Endothelial cell of umbilical vein (primary cell): Measurements from ENCODE around the gene CDH22. TPM values are rescaled to one million over a fixed set of nuclear protein-coding genes. Genes with fewer than 3 reads are reported as not detected.

Source experiments
- BruUV-seq: library from RNA; stranded (reverse); fragments of 400-500 nt; replicated peaks from 2 replicates; lab custom pipeline; 2021; lab: Mats Ljungman, UMichigan
- CTCF ChIA-PET: fragments of 300-600, 350-600 bp; sonication (Branson Sonifier 250); formaldehyde crosslinking; loops from one replicate; lab custom pipeline; 2021; ENCODE audit warnings: antibody characterized with exemption, inconsistent platforms; lab: Charles Lee
- POLR2A ChIA-PET: fragments of 300-600, 350-600 bp; sonication (Branson Sonifier 250); formaldehyde crosslinking; loops from one replicate; lab custom pipeline; 2021; ENCODE audit warnings: antibody characterized with exemption, inconsistent platforms; lab: Charles Lee
- DNase-seq: peaks from one replicate; pipeline ENCODE4 v3.0.0-alpha.2; 2011; ENCODE audit warnings: low read depth, low spot score
- FAIRE-seq: peaks from 2 replicates; lab custom pipeline; 2011; peaks lifted over from hg19 to GRCh38; lab: Jason Lieb, UNC
- H2AFZ ChIP-seq: 2 replicates; pipeline ENCODE4 v1.6.0; 2012; ENCODE audit warnings: low read depth, low read length, control low read depth, inconsistent platforms
- H3K27ac ChIP-seq: 2 replicates; pipeline ENCODE4 v1.5.1; 2011; ENCODE audit warnings: low read depth, mild to moderate bottlenecking, control low read depth, low read length, moderate library complexity; ENCODE audit not compliant: insufficient read depth
- H3K27me3 ChIP-seq, 2 experiments: 2 replicates each; pipeline versions ENCODE4 v1.6.0 to v1.6.1; 2011; ENCODE audit warnings: low read length in 2 of 2, mixed read lengths in 1 of 2; ENCODE audit not compliant: control insufficient read depth in 2 of 2, insufficient read depth in 2 of 2
- H3K36me3 ChIP-seq, 2 experiments: 2 replicates in 1 of 2; 3 replicates in 1 of 2; pipeline ENCODE4 v1.5.1; 2011; ENCODE audit warnings: low read length in 2 of 2, mild to moderate bottlenecking in 1 of 2, moderate library complexity in 1 of 2; ENCODE audit not compliant: control insufficient read depth in 2 of 2, insufficient read depth in 2 of 2; ENCODE audit errors: extremely low read depth in 1 of 2
- H3K4me1 ChIP-seq: 3 replicates; pipeline ENCODE4 v1.5.1; 2011; ENCODE audit warnings: mild to moderate bottlenecking, low read length; ENCODE audit not compliant: control insufficient read depth, insufficient read depth; ENCODE audit errors: extremely low read depth
- H3K4me2 ChIP-seq: 2 replicates; pipeline ENCODE4 v1.6.1; 2011; ENCODE audit warnings: low read length, control low read depth, mixed read lengths; ENCODE audit not compliant: insufficient read depth
- H3K4me3 ChIP-seq, 3 experiments: fragments of 200-600 bp in 1 of 3; sonication (generic), shearing (Covaris generic) in 1 of 3; replicated peaks in 1 of 3; 2 replicates each; pipeline ENCODE4 v1.5.1; 2011 to 2016; ENCODE audit warnings: control low read depth in 3 of 3, low read length in 3 of 3, mild to moderate bottlenecking in 2 of 3, inconsistent platforms in 1 of 3, low read depth in 1 of 3, moderate library complexity in 1 of 3; ENCODE audit not compliant: insufficient read depth in 1 of 3
- H3K79me2 ChIP-seq: 2 replicates; pipeline ENCODE4 v1.6.0; 2012; ENCODE audit warnings: low read length, inconsistent platforms; ENCODE audit not compliant: control insufficient read depth, insufficient read depth
- H3K9ac ChIP-seq: replicated peaks from 2 replicates; pipeline ENCODE3; 2011; ENCODE audit warnings: low read length, control low read depth; ENCODE audit not compliant: insufficient read depth; ENCODE audit errors: extremely low read depth
- H3K9me1 ChIP-seq: replicated peaks from 3 replicates; pipeline ENCODE4 v1.6.0; 2011; ENCODE audit warnings: mild to moderate bottlenecking, low read length; ENCODE audit not compliant: control insufficient read depth, insufficient read depth; ENCODE audit errors: extremely low read depth
- H3K9me3 ChIP-seq: replicated peaks from 2 replicates; pipeline ENCODE4 v1.5.1; 2012; ENCODE audit warnings: low read length, inconsistent platforms; ENCODE audit not compliant: control insufficient read depth, insufficient read depth
- H4K20me1 ChIP-seq: replicated peaks from 2 replicates; pipeline ENCODE3; 2011; ENCODE audit warnings: mild to moderate bottlenecking, low read length; ENCODE audit not compliant: control insufficient read depth, insufficient read depth; ENCODE audit errors: extremely low read depth
- CTCF ChIP-seq, 2 donors: IDR thresholded peaks; 1 replicate in 1 of 2; 2 replicates in 1 of 2; pipeline ENCODE4 v1.5.1; 2011; ENCODE audit warnings: low read length in 2 of 2, mild to moderate bottlenecking in 2 of 2, moderate library complexity in 2 of 2, control low read depth in 1 of 2, inconsistent platforms in 1 of 2, low read depth in 1 of 2; ENCODE audit not compliant: insufficient read depth in 1 of 2; ENCODE audit errors: extremely low read depth in 1 of 2
- EZH2 ChIP-seq: IDR thresholded peaks from 2 replicates; pipeline ENCODE4 v1.6.1; 2012; ENCODE audit warnings: borderline replicate concordance, low read depth, mild to moderate bottlenecking, moderate library complexity, low read length, inconsistent platforms; ENCODE audit not compliant: severe bottlenecking
- GATA2 ChIP-seq: IDR thresholded peaks from 2 replicates; pipeline ENCODE4 v1.7.0; 2011; ENCODE audit warnings: low read depth, mild to moderate bottlenecking, moderate library complexity, mixed read lengths, low read length; ENCODE audit not compliant: insufficient read length, insufficient read depth
- JUN ChIP-seq: IDR thresholded peaks from 2 replicates; pipeline ENCODE4 v1.6.1; 2011; ENCODE audit warnings: borderline replicate concordance, low read depth; ENCODE audit not compliant: insufficient read length, insufficient read depth
- MYC ChIP-seq: IDR thresholded peaks from one replicate; pipeline ENCODE4 v1.6.1; 2011; ENCODE audit warnings: mild to moderate bottlenecking, low read depth, low read length
- POLR2A ChIP-seq: IDR thresholded peaks from 2 replicates; pipeline ENCODE4 v1.6.1; 2012; ENCODE audit warnings: low read depth, mild to moderate bottlenecking, control low read depth, low read length
- POLR2AphosphoS5 ChIP-seq: IDR thresholded peaks from 2 replicates; pipeline ENCODE4 v1.6.1; 2012; ENCODE audit warnings: low read depth, mild to moderate bottlenecking, control low read depth, low read length, moderate library complexity; ENCODE audit not compliant: insufficient read depth
- dilution Hi-C: fragments of 300-500 bp; cut with MboI; formaldehyde crosslinking; loops from one replicate; pipeline ENCODE4 v1.15.0; 2019; ENCODE audit warnings: low sequenced_read_pairs; ENCODE audit not compliant: extremely low pct_ligation_motif_present
- intact Hi-C: fragments of 100-400 bp; cut with micrococcal nuclease; formaldehyde crosslinking; loops from one replicate; pipeline ENCODE4 v1.10.0; 2022
- polyA plus RNA-seq, 4 experiments: library from polyadenylated mRNA; depleted of rRNA in 3 of 4; stranded (reverse) in 3 of 4; unstranded in 1 of 4; fragments of >200 nt; gene quantifications; 2 replicates each; pipeline versions ENCODE4 v1.2.1 to v1.2.3, GENCODE V29; 2011 to 2012; ENCODE audit warnings: missing spikeins in 1 of 4
- total RNA-seq: library from RNA; stranded (reverse); gene quantifications from 2 replicates; pipeline ENCODE4 v1.2.3, GENCODE V29; 2021

The CDH22 gene
- total and polyA plus RNA-seq, 2 donors (not counting 3 experiments of a cell fraction or from before 2014, with no cell fraction given), result not detected

- Histone ChIP-seq H3K27ac (no peak overlapping the region), H3K4me3 (no peak overlapping the region), H3K4me1 (peaks cover 5% of the 10 kb centered on the region), H4K20me1 (no peaks in the 10 kb centered on the region), H3K79me2 (no peaks in the 10 kb centered on the region), H3K36me3 (no peaks in the 10 kb centered on the region), H3K9me3 (no peaks in the 10 kb centered on the region), H3K9ac (no peak overlapping the region), H2AFZ (no peak overlapping the region), H3K4me2 (no peak overlapping the region), H3K27me3 (peaks cover 9 to 10% of the 10 kb centered on the region in 2 experiments), H3K9me1 (no peaks in the 10 kb centered on the region)
- FAIRE-seq (peak; percentile 66), DNase-seq (peak; percentile 36)
- intact Hi-C loops (loop anchor here (5.0 kb wide), 1 partner anchor 48 kb away; no protein-coding TSS in a partner anchor), dilution Hi-C loops (no loop called here)
- ChIA-PET CTCF (no interaction called here), POLR2A (no interaction called here)
- TF ChIP-seq POLR2AphosphoS5 (no peak), JUN (no peak), GATA2 (no peak), EZH2 (no peak), POLR2A (no peak), MYC (no peak), CTCF (IDR thresholded peaks at IDR 0.05; ENCODE audit: extremely low read depth in 1 of 2, insufficient read depth in 1 of 2, low read depth in 1 of 2, low read length in 2 of 2) (no peak)
- BruUV-seq, result no TSS peak
These were observed 52.7 kb downstream of the CDH22 start for GRCh38 chr20:46255440-46256104.
